Measurements from ENCODE around the gene RNASE12. TPM values are rescaled to one million over a fixed set of nuclear protein-coding genes. Genes with fewer than 3 reads are reported as not detected.
A peak's percentile ranks its signal among the peaks of the same experiment; 100 is the strongest.

RNASE12 gene
- total and polyA plus RNA-seq, 2 experiments from 2014 or later, result not detected

- Histone ChIP-seq H3F3A (ENCODE audit: insufficient read depth) (peaks cover 39% of the 10 kb centered on the region), H3K4me2 (ENCODE audit: unreplicated experiment) (peak overlapping the region; percentile 85), H3K27ac (no peak overlapping the region), H3K9me3 (ENCODE audit: low read depth) (no peaks in the 10 kb centered on the region), H3K4me3 (peak overlapping the region; percentile 65), H3K9ac (peak overlapping the region; percentile 35; the same call in 1 of the 2 replicates), H3K79me2 (ENCODE audit: insufficient read depth) (no peaks in the 10 kb centered on the region), H3K36me3 (ENCODE audit: low read depth) (no peaks in the 10 kb centered on the region), H3K4me1 (ENCODE audit: insufficient read depth) (peaks cover 9% of the 10 kb centered on the region), H4K20me1 (ENCODE audit: insufficient read depth) (no peaks in the 10 kb centered on the region), H3K27me3 (replicated peaks; ENCODE audit: insufficient read depth) (peaks cover 7% of the 10 kb centered on the region; the same call in 1 of the 2 replicates), H3K9me2 (ENCODE audit: insufficient read depth) (no peaks in the 10 kb centered on the region), H2AFZ (peak overlapping the region; percentile 47; the same call in 1 of the 2 replicates)
- in situ Hi-C loops (cut with MboI), result no loop called here
- no peak for TF ChIP-seq EZH2 (IDR thresholded peaks at IDR 0.05; ENCODE audit: insufficient read depth, poor library complexity, severe bottlenecking)
- TF ChIP-seq EZH2phosphoT487 (IDR thresholded peaks at IDR 0.05; ENCODE audit: insufficient read depth, low read depth), result no peak
- WGBS, 2 experiments (ENCODE audit: low coverage in 1 of 2, low lambda C conversion rate in 2 of 2, missing lambda C conversion rate in 2 of 2), result 1% methylated on average over 19 of the region's 19 CpGs
- DNase-seq, result peak; percentile 61
Observed at GRCh38 chr14:20631023-20631879, 40.1 kb upstream of the RNASE12 start.

DNA sequence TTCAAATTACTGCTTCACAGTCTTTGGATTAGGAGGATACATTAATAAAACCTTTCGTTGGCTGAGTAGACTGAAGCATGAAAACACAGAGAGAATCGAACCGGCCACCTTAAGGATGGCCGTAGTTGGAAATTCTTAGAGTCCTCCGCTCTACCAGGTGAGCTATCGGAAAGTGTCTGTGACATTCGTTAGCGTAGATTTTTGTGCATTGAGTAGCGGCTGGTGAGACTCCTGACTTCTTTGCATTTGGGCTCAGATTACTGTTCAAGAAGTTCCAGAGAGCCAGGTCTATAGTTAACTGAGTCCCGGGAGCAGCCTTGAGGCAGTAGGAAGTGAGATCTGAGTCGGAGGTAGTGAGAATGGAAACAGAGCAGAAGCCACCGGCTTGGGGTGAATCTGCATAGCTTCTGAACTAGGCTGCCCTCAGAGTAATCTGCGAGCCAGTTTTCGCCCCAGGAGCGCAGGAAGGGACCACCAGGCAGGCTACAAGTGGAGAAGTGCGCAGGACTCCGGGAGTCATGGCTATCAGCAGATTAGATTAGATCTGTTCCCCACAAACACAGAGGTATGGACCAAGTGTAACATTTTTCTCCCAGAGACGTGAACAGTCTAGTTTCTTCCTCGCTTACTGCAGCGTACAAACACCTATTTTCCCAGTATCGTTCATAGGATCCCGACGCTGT, 39.3 kb upstream of the RNASE12 start:
- H3K9ac ChIP-seq, result peak overlapping the region; percentile 35; the same call in 1 of the 2 replicates
- in situ Hi-C loops (cut with MboI), result no loop called here
- TF ChIP-seq EZH2phosphoT487 (IDR thresholded peaks at IDR 0.05; ENCODE audit: insufficient read depth, low read depth) (no peak), EZH2 (IDR thresholded peaks at IDR 0.05; ENCODE audit: insufficient read depth, poor library complexity, severe bottlenecking) (no peak)
- 4% methylated on average over 23 of the region's 23 CpGs for WGBS, 2 experiments (ENCODE audit: low coverage in 1 of 2, low lambda C conversion rate in 2 of 2, missing lambda C conversion rate in 2 of 2)
- peaks cover 47% of the 10 kb centered on the region for H3F3A ChIP-seq (ENCODE audit: insufficient read depth)
- peak overlapping the region; percentile 85 for H3K4me2 ChIP-seq (ENCODE audit: unreplicated experiment)
- H3K9me3 ChIP-seq (ENCODE audit: low read depth), result no peaks in the 10 kb centered on the region
- no peaks in the 10 kb centered on the region for H3K36me3 ChIP-seq (ENCODE audit: low read depth)
- peaks cover 7% of the 10 kb centered on the region; the same call in 1 of the 2 replicates for H3K27me3 ChIP-seq (replicated peaks; ENCODE audit: insufficient read depth)
- no peak overlapping the region for H3K27ac ChIP-seq
- peak overlapping the region; percentile 65 for H3K4me3 ChIP-seq
- peak; percentile 42 for DNase-seq
- H2AFZ ChIP-seq, result peak overlapping the region; percentile 47
- H3K9me2 ChIP-seq (ENCODE audit: insufficient read depth), result no peaks in the 10 kb centered on the region
- H3K79me2 ChIP-seq (ENCODE audit: insufficient read depth), result no peaks in the 10 kb centered on the region
- no peaks in the 10 kb centered on the region for H4K20me1 ChIP-seq (ENCODE audit: insufficient read depth)
- peaks cover 9% of the 10 kb centered on the region for H3K4me1 ChIP-seq (ENCODE audit: insufficient read depth)

DNA sequence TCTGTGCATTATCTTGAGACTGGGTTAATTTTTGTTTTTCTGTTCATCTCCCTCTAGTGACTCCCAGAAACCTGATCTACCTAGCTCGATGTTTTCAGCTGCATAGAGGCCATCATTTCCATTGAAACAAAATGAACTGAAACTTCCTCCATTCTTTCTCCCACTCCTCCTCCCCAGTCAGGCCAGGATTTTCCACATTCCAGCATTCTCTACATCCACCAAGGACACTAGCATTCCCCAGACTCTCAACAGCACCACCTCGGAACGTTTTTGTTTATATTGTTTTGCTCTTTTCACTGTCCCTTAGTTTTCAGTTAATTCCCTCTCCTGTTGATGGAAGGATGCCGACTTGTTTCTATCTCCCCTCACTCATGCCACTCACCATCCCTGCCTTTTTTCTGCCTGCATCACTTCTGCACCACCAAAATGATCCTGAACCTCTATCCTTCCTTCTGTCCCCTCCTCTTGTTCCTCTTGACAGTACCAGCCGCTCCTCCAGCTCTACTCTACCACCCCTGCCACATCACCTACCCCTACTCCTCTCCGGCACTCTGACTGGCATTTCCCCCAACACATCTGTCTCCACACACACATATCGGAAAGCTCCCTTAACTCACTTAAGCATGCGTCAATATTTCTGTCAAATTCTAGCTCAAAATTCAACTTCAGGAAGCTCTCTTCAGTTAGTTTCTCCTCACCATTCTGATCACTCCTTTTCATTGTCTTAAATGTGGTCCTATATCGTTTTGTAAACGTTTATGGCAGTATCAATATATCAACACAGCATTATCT, 37.1 kb upstream of the RNASE12 start:
- no peak overlapping the region for H3K4me2 ChIP-seq (ENCODE audit: unreplicated experiment)
- no peaks in the 10 kb centered on the region for H3K9me3 ChIP-seq (ENCODE audit: low read depth)
- H3K27me3 ChIP-seq (replicated peaks; ENCODE audit: insufficient read depth), result peaks cover 7% of the 10 kb centered on the region; the same call in 1 of the 2 replicates
- H3F3A ChIP-seq (ENCODE audit: insufficient read depth), result peaks cover 46% of the 10 kb centered on the region
- no peak for DNase-seq
- no peak overlapping the region for H2AFZ ChIP-seq
- H4K20me1 ChIP-seq (ENCODE audit: insufficient read depth), result no peaks in the 10 kb centered on the region
- TF ChIP-seq EZH2phosphoT487 (IDR thresholded peaks at IDR 0.05; ENCODE audit: insufficient read depth, low read depth) (no peak), EZH2 (IDR thresholded peaks at IDR 0.05; ENCODE audit: insufficient read depth, poor library complexity, severe bottlenecking) (no peak)
- H3K79me2 ChIP-seq (ENCODE audit: insufficient read depth), result no peaks in the 10 kb centered on the region
- in situ Hi-C loops (cut with MboI), result no loop called here
- no peaks in the 10 kb centered on the region for H3K9me2 ChIP-seq (ENCODE audit: insufficient read depth)
- H3K27ac ChIP-seq, result no peak overlapping the region
- WGBS, 2 experiments (ENCODE audit: low coverage in 1 of 2, low lambda C conversion rate in 2 of 2, missing lambda C conversion rate in 2 of 2), result 34 to 35% methylated on average over 10 of the region's 10 CpGs
- peaks cover 11% of the 10 kb centered on the region for H3K4me1 ChIP-seq (ENCODE audit: insufficient read depth)
- no peak overlapping the region for H3K9ac ChIP-seq
- H3K4me3 ChIP-seq, result no peak overlapping the region
- H3K36me3 ChIP-seq (ENCODE audit: low read depth), result no peaks in the 10 kb centered on the region

All from GM23248 (cell line).